AG04449 (cell line): ENCODE results near the gene DIAPH3.

ENCODE experiments used
- CTCF ChIA-PET: fragments of 350-600 bp; formaldehyde crosslinking; extraction: SDS; loops from one replicate; lab custom pipeline; 2021; ENCODE audit warnings: antibody characterized with exemption; lab: Yijun Ruan, JAX
- POLR2A ChIA-PET: fragments of 400-600, 350-600 bp; formaldehyde crosslinking; extraction: SDS; loops from one replicate; lab custom pipeline; 2020; ENCODE audit warnings: antibody characterized with exemption, inconsistent platforms; lab: Yijun Ruan, JAX
- DNase-seq: peaks from one replicate; pipeline ENCODE4 v3.0.0-alpha.2; 2010; ENCODE audit warnings: low read depth, low spot score
- H3K4me3 ChIP-seq: 2 replicates; pipeline ENCODE4 v1.5.1; 2011; ENCODE audit warnings: low read depth, mild to moderate bottlenecking, control low read depth, low read length
- TF ChIP-seq, protein P1 (sequence below): IDR thresholded peaks from one replicate; pipeline ENCODE4 v1.5.1; 2011; ENCODE audit warnings: mild to moderate bottlenecking, moderate library complexity, low read length, control low read depth, inconsistent platforms; ENCODE audit not compliant: insufficient read depth; ENCODE audit errors: missing control alignments

The DIAPH3 gene

DNA sequence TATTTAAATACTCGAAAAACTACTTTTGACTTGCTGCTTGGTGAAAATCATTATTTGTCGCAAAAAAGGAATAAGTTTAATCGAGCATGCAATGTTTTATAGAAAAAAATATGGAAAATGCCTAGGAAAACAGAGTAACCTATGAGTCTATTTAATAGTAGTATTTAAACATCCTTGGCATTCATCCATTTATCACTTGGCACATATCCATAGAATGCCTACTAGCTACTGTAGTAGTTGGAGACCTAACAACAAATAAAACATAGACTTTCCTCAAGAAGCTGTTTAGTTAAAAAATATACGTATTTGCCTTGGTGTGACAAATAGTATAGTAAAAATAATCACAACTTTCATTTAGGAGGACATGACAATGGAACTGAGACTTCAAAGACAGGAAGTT, 302.1 kb downstream of the DIAPH3 start:
- CTCF ChIA-PET: interaction anchor here (1.6 kb wide), 1 partner anchor 18 kb away, joined by 3 read pairs; no protein-coding TSS in a partner anchor
- TF ChIP-seq, protein P1, sequence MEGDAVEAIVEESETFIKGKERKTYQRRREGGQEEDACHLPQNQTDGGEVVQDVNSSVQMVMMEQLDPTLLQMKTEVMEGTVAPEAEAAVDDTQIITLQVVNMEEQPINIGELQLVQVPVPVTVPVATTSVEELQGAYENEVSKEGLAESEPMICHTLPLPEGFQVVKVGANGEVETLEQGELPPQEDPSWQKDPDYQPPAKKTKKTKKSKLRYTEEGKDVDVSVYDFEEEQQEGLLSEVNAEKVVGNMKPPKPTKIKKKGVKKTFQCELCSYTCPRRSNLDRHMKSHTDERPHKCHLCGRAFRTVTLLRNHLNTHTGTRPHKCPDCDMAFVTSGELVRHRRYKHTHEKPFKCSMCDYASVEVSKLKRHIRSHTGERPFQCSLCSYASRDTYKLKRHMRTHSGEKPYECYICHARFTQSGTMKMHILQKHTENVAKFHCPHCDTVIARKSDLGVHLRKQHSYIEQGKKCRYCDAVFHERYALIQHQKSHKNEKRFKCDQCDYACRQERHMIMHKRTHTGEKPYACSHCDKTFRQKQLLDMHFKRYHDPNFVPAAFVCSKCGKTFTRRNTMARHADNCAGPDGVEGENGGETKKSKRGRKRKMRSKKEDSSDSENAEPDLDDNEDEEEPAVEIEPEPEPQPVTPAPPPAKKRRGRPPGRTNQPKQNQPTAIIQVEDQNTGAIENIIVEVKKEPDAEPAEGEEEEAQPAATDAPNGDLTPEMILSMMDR: no peak
- no peak overlapping the region for H3K4me3 ChIP-seq
- no peak for DNase-seq
- POLR2A ChIA-PET: no interaction called here

- POLR2A ChIA-PET: no interaction called here
These were observed 307.4 kb downstream of the DIAPH3 start for GRCh38 chr13:59856281-59856810.

DNA sequence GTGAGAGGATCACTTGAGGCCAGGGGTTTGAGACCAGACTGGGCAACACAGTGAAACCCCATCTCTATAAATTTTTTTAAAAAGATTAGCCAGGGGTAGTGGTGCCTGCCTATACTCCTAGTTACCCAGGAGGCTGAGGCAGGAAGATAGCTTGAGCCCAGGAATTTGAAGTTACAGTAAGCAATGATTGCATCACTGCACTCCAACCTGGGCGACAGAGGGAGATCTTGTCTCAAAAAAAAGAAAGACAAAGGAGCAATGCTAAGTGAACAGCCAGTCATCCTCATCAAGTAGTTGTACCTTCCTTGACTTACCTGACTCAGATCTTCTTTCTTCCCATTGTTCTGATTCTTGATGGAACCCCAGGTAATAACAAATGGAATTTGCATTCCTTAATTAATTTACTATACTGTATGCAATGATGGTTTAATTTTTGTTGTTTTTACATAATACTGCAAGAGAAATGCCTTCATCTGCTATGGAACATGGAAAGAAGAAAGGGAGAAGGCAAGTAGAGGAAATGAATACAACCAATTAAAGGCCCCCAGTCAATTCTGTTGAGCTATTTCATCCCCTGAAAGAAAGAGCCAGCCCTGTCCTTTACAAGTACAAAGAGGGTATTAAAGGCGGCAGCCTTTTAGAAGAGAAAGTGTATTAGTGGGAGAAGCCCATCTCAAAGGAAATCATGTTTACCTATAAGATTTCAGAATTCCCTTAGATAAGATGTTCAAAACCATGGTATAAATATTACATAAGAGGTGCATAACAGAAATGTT, 316.7 kb downstream of the DIAPH3 start:
- POLR2A ChIA-PET: no interaction called here
- DNase-seq: no peak

More at GRCh38 chr13:59856281-59856810, 307.4 kb downstream of the DIAPH3 start:
- CTCF ChIA-PET: no interaction called here
- H3K4me3 ChIP-seq: no peak overlapping the region
- TF ChIP-seq, protein P1: no peak
- DNase-seq: no peak

GRCh38 chr13:59843040-59843439, 320.7 kb downstream of the DIAPH3 start:
- CTCF ChIA-PET: no interaction called here
- DNase-seq: no peak
- H3K4me3 ChIP-seq: no peak overlapping the region
- TF ChIP-seq, protein P1: no peak
- POLR2A ChIA-PET: no interaction called here

More for the DNA sequence above, 316.7 kb downstream of the DIAPH3 start:
- CTCF ChIA-PET: interaction anchor here (1.1 kb wide), 1 partner anchor 10 kb away, joined by 3 read pairs; no protein-coding TSS in a partner anchor
- TF ChIP-seq, protein P1: no peak
- no peak overlapping the region for H3K4me3 ChIP-seq

- TF ChIP-seq, protein P1: no peak
- H3K4me3 ChIP-seq: no peak overlapping the region
- DNase-seq: no peak
- CTCF ChIA-PET: no interaction called here
- POLR2A ChIA-PET: no interaction called here
These were observed 321.2 kb downstream of the DIAPH3 start for GRCh38 chr13:59842507-59842906.

GRCh38 chr13:59839186-59839585, 324.5 kb downstream of the DIAPH3 start:
- no peak for DNase-seq
- TF ChIP-seq, protein P1: no peak
- CTCF ChIA-PET: interaction anchor here (1.6 kb wide), 1 partner anchor 67 kb away, joined by 5 read pairs; no protein-coding TSS in a partner anchor
- POLR2A ChIA-PET: no interaction called here
- no peak overlapping the region for H3K4me3 ChIP-seq
